Activated T-helper 17 cell treated with anti-CD3 and anti-CD28 coated beads, Interleukin-2, amount 50 U/mL, for 72 hours (primary cell): ENCODE measurements around the gene RAB11B. TPM values are rescaled to one million over a fixed set of nuclear protein-coding genes. Genes with fewer than 3 reads are reported as not detected.
"Not testable (repeated sequence)": the region's sequence is repeated elsewhere in the genome, so short reads cannot be mapped to it uniquely, and the experiment has no call there.

ENCODE experiments used
- ATAC-seq: fragments of 150-1000 bp; cut with Tn5 transposase; replicated peaks from 2 replicates; pipeline ENCODE4 v1.10.0; 2021; ENCODE audit warnings: mild to moderate bottlenecking, moderate library complexity
- H3K27ac Mint-ChIP-seq: one replicate; pipeline ENCODE4 v1.8.0; 2022; ENCODE audit warnings: mixed read lengths
- H3K27me3 Mint-ChIP-seq: one replicate; pipeline ENCODE4 v1.8.0; 2022; ENCODE audit warnings: mixed read lengths
- H3K36me3 Mint-ChIP-seq: one replicate; pipeline ENCODE4 v1.8.0; 2022; ENCODE audit warnings: low read depth, mild to moderate bottlenecking, mixed read lengths
- H3K4me1 Mint-ChIP-seq: one replicate; pipeline ENCODE4 v1.8.0; 2022; ENCODE audit warnings: mixed read lengths
- H3K4me3 Mint-ChIP-seq: one replicate; pipeline ENCODE4 v1.8.0; 2022; ENCODE audit warnings: mild to moderate bottlenecking, mixed read lengths
- H3K9me3 Mint-ChIP-seq: one replicate; pipeline ENCODE4 v1.8.0; 2022; ENCODE audit warnings: mixed read lengths
- total RNA-seq, 2 donors: library from RNA; stranded (reverse); gene quantifications; one replicate each; pipeline ENCODE4 v1.2.3, GENCODE V29; 2022

Gene RAB11B
- total RNA-seq, 2 donors from 2014 or later: 79.0 to 81.1 TPM

- peaks cover 28% of the 10 kb centered on the region for H3K36me3 Mint-ChIP-seq
- H3K4me1 Mint-ChIP-seq: peaks cover 24% of the 10 kb centered on the region
- H3K27ac Mint-ChIP-seq: peak overlapping the region; percentile 89
- H3K9me3 Mint-ChIP-seq: no peaks in the 10 kb centered on the region
- H3K27me3 Mint-ChIP-seq: no peaks in the 10 kb centered on the region
- peak overlapping the region; percentile 39 for H3K4me3 Mint-ChIP-seq
- no peak for ATAC-seq
Observed at GRCh38 chr19:8396185-8396562, 6.0 kb downstream of the RAB11B start.

- Mint-ChIP-seq H3K9me3 (no peaks in the 10 kb centered on the region), H3K4me1 (peaks cover 23% of the 10 kb centered on the region), H3K4me3 (peak overlapping the region; percentile 39), H3K27ac (peak overlapping the region; percentile 89), H3K36me3 (peaks cover 32% of the 10 kb centered on the region), H3K27me3 (no peaks in the 10 kb centered on the region)
- ATAC-seq: peak; percentile 92
Observed at GRCh38 chr19:8396563-8397203, 6.5 kb downstream of the RAB11B start.

DNA sequence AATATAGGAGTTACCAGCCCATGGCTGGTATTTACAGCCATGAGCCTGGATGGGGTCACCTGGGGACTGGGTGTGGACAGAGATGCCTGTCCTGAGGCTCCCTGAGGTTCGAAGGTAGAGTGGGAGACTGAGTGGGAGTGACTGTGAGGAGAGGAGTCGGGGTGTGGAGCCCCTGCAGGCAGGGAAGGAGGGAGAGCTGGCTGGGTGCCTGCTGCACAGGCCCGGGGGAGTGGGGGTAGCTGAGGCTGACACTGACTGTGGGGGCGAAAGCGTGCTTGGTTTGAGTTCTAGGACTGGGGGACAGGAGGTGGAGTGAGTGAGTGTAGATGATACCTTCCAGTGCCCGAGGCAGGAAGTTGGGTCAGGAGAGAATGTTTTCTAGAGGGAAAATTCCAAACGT is 7.1 kb downstream of the RAB11B start:
- Mint-ChIP-seq H3K27ac (peak overlapping the region; percentile 87), H3K4me3 (no peak overlapping the region), H3K27me3 (no peaks in the 10 kb centered on the region), H3K9me3 (no peaks in the 10 kb centered on the region), H3K36me3 (peaks cover 37% of the 10 kb centered on the region), H3K4me1 (peaks cover 17% of the 10 kb centered on the region)
- no peak for ATAC-seq

- Mint-ChIP-seq H3K27ac (peak overlapping the region; percentile 87), H3K4me1 (peaks cover 16% of the 10 kb centered on the region), H3K36me3 (peaks cover 42% of the 10 kb centered on the region), H3K27me3 (no peaks in the 10 kb centered on the region), H3K4me3 (no peak overlapping the region), H3K9me3 (no peaks in the 10 kb centered on the region)
- ATAC-seq: no peak
Observed at GRCh38 chr19:8397746-8398310, 7.7 kb downstream of the RAB11B start.

DNA sequence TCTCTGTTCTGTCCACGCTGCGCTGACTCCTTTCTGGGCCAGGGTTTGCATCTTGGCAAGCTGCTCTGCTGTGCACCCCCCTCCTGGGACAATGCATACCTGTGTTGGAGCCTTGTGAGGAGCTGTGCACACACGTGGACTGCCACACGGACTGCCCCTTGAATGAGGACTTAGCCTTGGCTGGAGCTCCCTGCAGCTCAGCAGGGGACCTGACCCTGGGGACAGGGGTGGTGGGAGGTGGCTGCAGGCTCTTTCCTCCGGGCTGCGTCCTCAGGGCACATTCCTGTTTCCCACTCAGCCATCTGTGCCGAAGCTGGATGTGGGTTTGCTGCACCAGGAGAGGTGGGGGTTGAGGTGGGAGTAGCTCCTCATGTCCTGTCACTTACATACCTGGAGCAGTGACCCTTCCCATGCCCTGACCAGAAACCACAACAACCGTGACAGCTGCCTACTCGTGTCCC is 8.2 kb downstream of the RAB11B start:
- Mint-ChIP-seq H3K9me3 (no peaks in the 10 kb centered on the region), H3K27ac (no peak overlapping the region), H3K36me3 (peaks cover 42% of the 10 kb centered on the region), H3K27me3 (no peaks in the 10 kb centered on the region), H3K4me1 (peaks cover 16% of the 10 kb centered on the region), H3K4me3 (no peak overlapping the region)
- no peak for ATAC-seq

DNA sequence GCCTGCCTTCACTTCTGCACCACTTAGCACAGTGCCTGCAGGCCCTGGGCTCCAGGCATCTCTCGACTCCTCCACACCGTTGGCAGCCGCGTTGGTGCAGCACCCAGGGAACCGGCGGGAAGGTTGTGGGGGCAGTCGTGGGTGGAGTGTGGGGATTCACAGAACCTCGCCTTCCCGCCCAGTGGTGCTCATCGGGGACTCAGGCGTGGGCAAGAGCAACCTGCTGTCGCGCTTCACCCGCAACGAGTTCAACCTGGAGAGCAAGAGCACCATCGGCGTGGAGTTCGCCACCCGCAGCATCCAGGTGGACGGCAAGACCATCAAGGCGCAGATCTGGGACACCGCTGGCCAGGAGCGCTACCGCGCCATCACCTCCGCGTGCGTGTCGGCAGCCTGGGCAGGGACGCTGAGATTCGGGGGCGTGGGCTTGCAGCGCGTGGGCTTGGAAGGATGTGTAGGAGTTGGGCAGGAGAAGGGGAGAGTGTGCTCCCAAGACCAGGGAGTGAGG is 9.6 kb downstream of the RAB11B start:
- Mint-ChIP-seq H3K4me1 (peaks cover 16% of the 10 kb centered on the region), H3K9me3 (no peaks in the 10 kb centered on the region), H3K27ac (no peak overlapping the region), H3K4me3 (no peak overlapping the region), H3K27me3 (no peaks in the 10 kb centered on the region), H3K36me3 (peaks cover 46% of the 10 kb centered on the region)
- no peak for ATAC-seq

DNA sequence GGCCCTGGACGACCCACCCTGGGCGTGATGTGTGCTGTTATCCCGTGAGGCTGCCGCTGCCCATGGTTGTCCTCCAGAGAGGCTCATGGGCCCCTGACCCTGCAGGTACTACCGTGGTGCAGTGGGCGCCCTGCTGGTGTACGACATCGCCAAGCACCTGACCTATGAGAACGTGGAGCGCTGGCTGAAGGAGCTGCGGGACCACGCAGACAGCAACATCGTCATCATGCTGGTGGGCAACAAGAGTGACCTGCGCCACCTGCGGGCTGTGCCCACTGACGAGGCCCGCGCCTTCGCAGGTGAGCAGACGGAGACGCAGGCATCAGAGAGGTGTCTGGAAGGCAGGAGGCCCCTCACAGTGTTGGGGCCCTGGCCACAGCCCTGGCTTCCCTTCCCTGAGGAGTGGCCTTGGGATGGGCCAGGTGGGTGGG is 11.8 kb downstream of the RAB11B start:
- no peak overlapping the region for H3K4me3 Mint-ChIP-seq
- H3K9me3 Mint-ChIP-seq: no peaks in the 10 kb centered on the region
- peaks cover 5% of the 10 kb centered on the region for H3K4me1 Mint-ChIP-seq

GRCh38 chr19:8403098-8403819 is 13.1 kb downstream of the RAB11B start:
- H3K4me1 Mint-ChIP-seq: no peaks in the 10 kb centered on the region
- no peak for ATAC-seq
- no peaks in the 10 kb centered on the region for H3K9me3 Mint-ChIP-seq
- peaks cover 45% of the 10 kb centered on the region for H3K36me3 Mint-ChIP-seq
- no peak overlapping the region for H3K27ac Mint-ChIP-seq
- H3K4me3 Mint-ChIP-seq: no peak overlapping the region
- H3K27me3 Mint-ChIP-seq: no peaks in the 10 kb centered on the region

More for the DNA sequence above, 11.8 kb downstream of the RAB11B start:
- no peak for ATAC-seq
- Mint-ChIP-seq H3K27me3 (no peaks in the 10 kb centered on the region), H3K36me3 (peaks cover 45% of the 10 kb centered on the region), H3K27ac (no peak overlapping the region)

DNA sequence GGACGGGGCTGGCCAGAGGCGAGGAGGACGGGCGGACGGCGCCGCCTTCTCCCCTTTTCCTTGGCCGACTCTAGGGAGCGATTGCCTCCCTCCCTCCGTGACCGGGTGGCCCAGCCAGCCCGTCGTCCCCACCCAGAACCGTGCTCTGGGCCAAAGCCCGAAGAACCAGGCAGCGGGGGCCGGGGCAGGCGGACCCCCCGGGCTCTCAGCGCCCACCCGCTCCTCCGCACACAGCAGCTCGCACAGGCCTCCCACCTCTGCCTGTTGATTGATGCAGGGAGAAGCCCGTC is 13.6 kb downstream of the RAB11B start:
- ATAC-seq: no peak
- peaks cover 45% of the 10 kb centered on the region for H3K36me3 Mint-ChIP-seq
- no peaks in the 10 kb centered on the region for H3K9me3 Mint-ChIP-seq
- no peaks in the 10 kb centered on the region for H3K4me1 Mint-ChIP-seq
- H3K27me3 Mint-ChIP-seq: no peaks in the 10 kb centered on the region
- no peak overlapping the region for H3K4me3 Mint-ChIP-seq
- H3K27ac Mint-ChIP-seq: no peak overlapping the region

GRCh38 chr19:8404391-8405151 is 14.4 kb downstream of the RAB11B start:
- Mint-ChIP-seq H3K4me3 (no peak overlapping the region), H3K27me3 (no peaks in the 10 kb centered on the region), H3K9me3 (no peaks in the 10 kb centered on the region), H3K36me3 (peaks cover 45% of the 10 kb centered on the region), H3K4me1 (no peaks in the 10 kb centered on the region), H3K27ac (no peak overlapping the region)
- ATAC-seq: no peak

GRCh38 chr19:8410718-8411117 is 20.6 kb downstream of the RAB11B start:
- H3K36me3 Mint-ChIP-seq, H3K4me1 Mint-ChIP-seq, H3K27ac Mint-ChIP-seq, H3K27me3 Mint-ChIP-seq, ATAC-seq, H3K9me3 Mint-ChIP-seq, H3K4me3 Mint-ChIP-seq: not testable (repeated sequence)

DNA sequence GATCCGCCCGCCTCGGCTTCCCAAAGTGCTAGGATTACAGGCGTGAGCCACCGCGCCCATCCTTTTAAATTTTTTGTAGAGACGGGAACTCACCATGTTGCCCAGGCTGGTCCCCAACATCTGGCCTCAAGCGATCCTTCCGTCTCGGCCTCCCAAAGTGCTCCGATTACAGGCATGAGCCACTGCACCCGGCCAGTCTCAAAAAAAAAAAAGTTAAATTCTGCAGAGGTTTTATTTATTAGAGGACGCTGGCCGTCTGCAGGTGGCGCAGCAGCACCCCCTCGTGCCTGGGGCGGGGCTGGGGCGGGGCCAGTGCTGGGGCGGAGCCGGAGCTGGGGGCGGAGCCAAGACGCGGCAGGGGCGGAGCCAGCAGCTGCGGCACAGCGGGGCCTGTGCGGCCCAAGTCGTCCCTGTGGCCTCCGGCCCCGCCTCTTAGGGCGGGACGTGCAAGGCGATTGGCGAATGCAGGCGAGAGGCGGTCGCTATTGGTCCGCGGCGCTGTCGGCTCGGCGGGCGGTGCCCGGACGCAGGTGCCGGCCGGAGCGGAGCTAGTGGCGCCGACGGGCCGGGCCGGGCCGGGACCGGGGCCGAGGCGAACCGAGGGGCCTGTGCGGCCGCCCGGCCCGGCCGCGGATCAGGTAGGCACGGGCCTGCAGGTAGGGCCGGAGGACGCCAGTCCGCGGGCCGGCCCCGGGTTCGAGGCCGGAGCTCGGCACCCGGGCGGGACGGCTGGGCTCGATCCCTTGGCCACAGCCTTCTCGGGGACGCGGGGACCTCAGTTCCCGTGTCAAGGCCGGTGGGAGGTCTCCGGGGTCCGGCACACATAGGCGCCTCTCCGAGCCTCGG is 22.8 kb downstream of the RAB11B start, which contains the start of gene MARCHF2:
Gene MARCHF2 (plus strand): TSS at position 523 of the 846 bp plus-strand sequence. CDS start 8,536 bp downstream, outside the sequence.
- no peaks in the 10 kb centered on the region for H3K9me3 Mint-ChIP-seq
- peak within 1 kb of the TSS; percentile 62 for H3K4me3 Mint-ChIP-seq
- peak; percentile 100 for ATAC-seq
- H3K36me3 Mint-ChIP-seq: no peaks in the 10 kb centered on the region
- peaks cover 5% of the 10 kb centered on the region for H3K4me1 Mint-ChIP-seq
- H3K27ac Mint-ChIP-seq: no peak within 1 kb of the TSS
- H3K27me3 Mint-ChIP-seq: no peaks in the 10 kb centered on the region

GRCh38 chr19:8413629-8413995 is 23.5 kb downstream of the RAB11B start:
- H3K27ac Mint-ChIP-seq: no peak overlapping the region
- H3K36me3 Mint-ChIP-seq: no peaks in the 10 kb centered on the region
- H3K4me1 Mint-ChIP-seq: peaks cover 5% of the 10 kb centered on the region
- ATAC-seq: no peak
- no peaks in the 10 kb centered on the region for H3K9me3 Mint-ChIP-seq
- peak overlapping the region; percentile 62 for H3K4me3 Mint-ChIP-seq
- H3K27me3 Mint-ChIP-seq: no peaks in the 10 kb centered on the region

DNA sequence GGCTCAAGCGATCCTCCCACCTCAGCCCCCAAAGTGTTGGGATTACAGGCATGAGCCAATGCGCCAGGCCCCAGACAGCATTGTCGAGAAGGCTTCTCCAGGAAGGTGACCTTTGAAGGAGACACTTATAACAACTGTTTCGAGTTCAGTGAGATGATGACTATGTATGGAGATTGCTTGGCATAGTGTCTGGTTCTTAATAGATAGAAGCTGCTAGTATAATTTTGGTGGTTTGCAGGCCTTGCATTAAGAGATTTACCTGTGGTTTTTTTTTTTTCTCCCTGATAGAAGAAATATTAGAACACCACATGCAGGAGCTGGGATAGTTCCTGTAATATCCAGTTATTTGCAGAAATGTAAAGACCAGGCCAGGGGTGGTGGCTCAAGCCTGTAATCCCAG is 26.6 kb downstream of the RAB11B start:
- no peak for ATAC-seq
- Mint-ChIP-seq H3K36me3 (peaks cover 1% of the 10 kb centered on the region), H3K27ac (no peak overlapping the region), H3K4me1 (peaks cover 5% of the 10 kb centered on the region), H3K4me3 (no peak overlapping the region), H3K9me3 (no peaks in the 10 kb centered on the region), H3K27me3 (no peaks in the 10 kb centered on the region)
